Suppressor macrophage treated with lipopolysaccharide for 4 hours (primary cell): ENCODE measurements around the gene NTN1.

Source experiments
- DNase-seq: peaks from one replicate; pipeline ENCODE4 v3.0.0-alpha.2; 2020

The NTN1 gene

GRCh38 chr17:9200699-9201359 is 179.5 kb downstream of the NTN1 start:
- DNase-seq, result no peak

- no peak for DNase-seq
Observed at GRCh38 chr17:9202532-9202931, 181.2 kb downstream of the NTN1 start.

- DNase-seq, result peak; percentile 5
Observed at GRCh38 chr17:9203771-9204425, 182.6 kb downstream of the NTN1 start.

GRCh38 chr17:9204637-9205329 is 183.5 kb downstream of the NTN1 start:
- DNase-seq, result no peak

- DNase-seq, result no peak
Observed at GRCh38 chr17:9205520-9206409, 184.5 kb downstream of the NTN1 start.

- no peak for DNase-seq
Observed at GRCh38 chr17:9206410-9206703, 185.0 kb downstream of the NTN1 start.

GRCh38 chr17:9206741-9207332 is 185.5 kb downstream of the NTN1 start:
- DNase-seq, result no peak

GRCh38 chr17:9208381-9209105 is 187.2 kb downstream of the NTN1 start:
- no peak for DNase-seq

GRCh38 chr17:9209347-9209746 is 188.0 kb downstream of the NTN1 start:
- no peak for DNase-seq

- no peak for DNase-seq
Observed at GRCh38 chr17:9209781-9210370, 188.6 kb downstream of the NTN1 start.

- DNase-seq, result no peak
Observed at GRCh38 chr17:9211133-9211765, 189.9 kb downstream of the NTN1 start.

- DNase-seq, result no peak
Observed at GRCh38 chr17:9212376-9213302, 191.3 kb downstream of the NTN1 start.

- DNase-seq, result no peak
Observed at GRCh38 chr17:9213303-9213640, 192.0 kb downstream of the NTN1 start.

GRCh38 chr17:9215465-9215864 is 194.2 kb downstream of the NTN1 start:
- no peak for DNase-seq

- DNase-seq, result no peak
Observed at GRCh38 chr17:9217151-9218056, 196.1 kb downstream of the NTN1 start.

- no peak for DNase-seq
Observed at GRCh38 chr17:9218064-9218635, 196.8 kb downstream of the NTN1 start.

- no peak for DNase-seq
Observed at GRCh38 chr17:9218911-9219310, 197.6 kb downstream of the NTN1 start.

GRCh38 chr17:9219631-9220397 is 198.5 kb downstream of the NTN1 start:
- no peak for DNase-seq
